Measurements from ENCODE around the gene GSN.

Gene GSN

DNA sequence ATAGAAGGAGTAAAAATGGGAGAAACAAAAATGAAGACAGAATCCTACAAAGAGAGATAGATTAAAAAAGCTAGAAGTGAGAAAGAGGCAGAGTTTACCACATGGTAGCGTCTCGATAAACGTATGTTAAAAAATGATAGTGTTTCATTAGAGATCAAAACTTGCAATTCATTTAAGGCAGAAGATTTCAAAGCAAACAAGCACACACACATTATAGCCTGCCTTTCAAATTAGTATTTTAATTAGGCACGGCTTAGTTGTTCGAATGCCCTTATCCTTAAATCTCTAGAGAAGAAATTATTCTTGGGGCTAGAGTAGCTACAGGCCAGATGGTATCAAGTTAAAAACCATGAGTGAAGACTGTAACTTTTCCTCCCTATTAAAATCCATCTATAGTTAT, 96.1 kb downstream of the GSN start:
- no peak overlapping the region for H3K4me3 ChIP-seq (ENCODE audit: low read depth, low read length)
- TF ChIP-seq, protein P1, sequence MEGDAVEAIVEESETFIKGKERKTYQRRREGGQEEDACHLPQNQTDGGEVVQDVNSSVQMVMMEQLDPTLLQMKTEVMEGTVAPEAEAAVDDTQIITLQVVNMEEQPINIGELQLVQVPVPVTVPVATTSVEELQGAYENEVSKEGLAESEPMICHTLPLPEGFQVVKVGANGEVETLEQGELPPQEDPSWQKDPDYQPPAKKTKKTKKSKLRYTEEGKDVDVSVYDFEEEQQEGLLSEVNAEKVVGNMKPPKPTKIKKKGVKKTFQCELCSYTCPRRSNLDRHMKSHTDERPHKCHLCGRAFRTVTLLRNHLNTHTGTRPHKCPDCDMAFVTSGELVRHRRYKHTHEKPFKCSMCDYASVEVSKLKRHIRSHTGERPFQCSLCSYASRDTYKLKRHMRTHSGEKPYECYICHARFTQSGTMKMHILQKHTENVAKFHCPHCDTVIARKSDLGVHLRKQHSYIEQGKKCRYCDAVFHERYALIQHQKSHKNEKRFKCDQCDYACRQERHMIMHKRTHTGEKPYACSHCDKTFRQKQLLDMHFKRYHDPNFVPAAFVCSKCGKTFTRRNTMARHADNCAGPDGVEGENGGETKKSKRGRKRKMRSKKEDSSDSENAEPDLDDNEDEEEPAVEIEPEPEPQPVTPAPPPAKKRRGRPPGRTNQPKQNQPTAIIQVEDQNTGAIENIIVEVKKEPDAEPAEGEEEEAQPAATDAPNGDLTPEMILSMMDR (IDR thresholded peaks at IDR 0.05; ENCODE audit: borderline replicate concordance, insufficient read depth, low read depth, low read length) = no peak

DNA sequence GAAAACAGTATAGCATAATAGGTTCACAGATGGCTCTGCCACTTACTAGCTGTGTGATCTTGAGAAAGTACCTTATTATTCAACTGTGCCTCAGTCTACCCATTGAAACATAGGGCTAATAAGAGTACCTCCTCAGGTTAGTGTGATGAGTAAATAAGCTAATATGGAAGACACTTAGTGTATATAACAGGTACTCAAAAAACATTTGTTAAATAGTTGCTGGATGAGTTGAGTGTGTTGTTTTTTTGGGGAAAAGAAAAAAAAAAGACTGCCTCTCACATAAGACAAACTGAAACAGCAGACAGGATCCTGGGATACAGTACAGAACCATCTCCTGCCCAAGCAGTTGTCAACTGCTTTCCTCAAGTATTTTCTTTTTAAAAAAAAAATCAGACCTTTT, 96.9 kb downstream of the GSN start:
- TF ChIP-seq, protein P1 (IDR thresholded peaks at IDR 0.05; ENCODE audit: borderline replicate concordance, insufficient read depth, low read depth, low read length) = no peak

DNA sequence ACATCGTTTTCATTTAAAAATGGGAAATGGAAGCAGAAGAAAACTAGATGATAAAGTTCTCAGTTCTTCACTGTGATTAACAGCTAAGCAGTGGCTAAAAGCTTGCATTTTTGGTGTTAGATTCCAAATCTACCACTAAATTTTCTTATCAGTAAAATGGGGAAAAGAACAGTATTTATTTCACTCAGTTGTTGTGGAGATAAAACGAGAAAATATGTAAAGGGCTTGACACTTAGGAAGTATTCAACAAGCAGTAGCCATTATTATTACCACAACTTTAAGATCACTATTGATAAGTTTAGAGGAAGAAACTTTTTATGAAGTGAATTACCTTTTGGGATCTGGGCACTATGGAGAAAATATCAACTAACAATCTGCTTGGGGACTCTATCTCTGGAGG, 97.6 kb downstream of the GSN start:
- H3K4me3 ChIP-seq (ENCODE audit: low read depth, low read length) = no peak overlapping the region

More for the DNA sequence above, 96.9 kb downstream of the GSN start:
- no peak overlapping the region for H3K4me3 ChIP-seq (ENCODE audit: low read depth, low read length)

DNA sequence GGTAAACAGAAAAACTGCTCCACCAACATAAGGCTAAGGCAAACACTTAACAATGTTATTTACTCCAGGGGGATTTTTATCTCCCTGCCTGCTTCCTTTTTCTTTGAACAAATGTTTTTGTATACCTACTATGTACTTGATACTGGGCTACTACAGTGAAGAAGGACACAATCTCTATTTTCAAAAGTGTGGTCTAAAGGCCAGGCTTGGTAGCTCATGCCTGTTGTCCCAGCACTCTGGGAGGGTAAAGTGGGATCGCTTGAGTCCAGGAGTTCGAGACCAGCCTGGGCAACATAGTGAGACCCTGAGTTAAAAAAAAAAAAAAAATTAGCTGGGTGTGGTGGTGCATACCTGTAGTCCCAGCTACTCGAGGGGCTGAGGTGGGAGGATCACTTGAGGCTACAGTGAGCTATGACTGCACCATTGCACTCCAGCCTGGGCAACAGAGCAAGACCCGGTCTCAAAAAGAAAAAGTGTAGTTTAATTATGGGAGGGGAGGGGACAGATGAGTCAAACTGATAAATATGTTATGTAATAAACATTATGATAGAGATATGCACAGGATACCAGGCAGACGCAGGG, 98.7 kb downstream of the GSN start:
- TF ChIP-seq, protein P1 (IDR thresholded peaks at IDR 0.05; ENCODE audit: borderline replicate concordance, insufficient read depth, low read depth, low read length) = no peak
- no peak overlapping the region for H3K4me3 ChIP-seq (ENCODE audit: low read depth, low read length)

More for the DNA sequence above, 97.6 kb downstream of the GSN start:
- TF ChIP-seq, protein P1 (IDR thresholded peaks at IDR 0.05; ENCODE audit: borderline replicate concordance, insufficient read depth, low read depth, low read length) = no peak

DNA sequence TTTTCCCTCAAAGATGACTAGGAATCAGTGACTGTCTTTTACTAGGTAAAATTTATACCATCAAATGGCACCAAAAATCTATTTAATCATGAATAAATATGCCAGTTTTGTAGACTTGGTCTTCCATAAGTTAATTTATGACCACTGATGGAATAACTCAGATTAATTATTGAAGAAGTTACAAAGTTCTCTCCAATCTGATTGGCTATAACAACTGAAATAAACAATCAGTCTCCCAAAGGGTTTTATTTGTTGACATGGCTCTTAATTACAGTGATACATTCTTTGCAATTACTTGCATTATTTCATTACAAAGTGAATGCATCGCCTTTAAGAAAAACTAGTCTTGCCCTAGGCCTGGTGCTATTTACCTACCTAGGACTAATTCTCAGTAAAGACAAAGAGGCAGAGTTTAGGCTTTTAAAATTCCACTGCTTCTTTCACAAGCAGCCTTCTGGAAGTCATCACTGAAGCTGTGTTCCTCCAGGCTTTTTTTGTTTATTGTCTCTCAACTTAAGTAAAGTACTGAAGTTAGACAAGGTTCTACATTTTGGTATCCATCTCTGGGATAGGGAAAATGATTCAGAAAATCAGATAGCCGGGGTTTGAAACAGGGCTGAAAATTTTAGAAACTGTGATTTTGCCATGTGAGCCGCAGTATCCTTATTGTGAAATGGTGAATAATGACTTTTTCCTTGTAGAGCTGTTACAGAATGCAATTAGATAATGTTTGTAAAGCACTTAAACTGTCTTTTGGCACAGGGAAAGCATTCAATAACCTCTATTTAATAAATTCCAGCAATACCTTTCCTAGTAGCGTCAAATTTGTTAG, 99.6 kb downstream of the GSN start:
- TF ChIP-seq, protein P1 (IDR thresholded peaks at IDR 0.05; ENCODE audit: borderline replicate concordance, insufficient read depth, low read depth, low read length) = no peak
- H3K4me3 ChIP-seq (ENCODE audit: low read depth, low read length) = no peak overlapping the region

DNA sequence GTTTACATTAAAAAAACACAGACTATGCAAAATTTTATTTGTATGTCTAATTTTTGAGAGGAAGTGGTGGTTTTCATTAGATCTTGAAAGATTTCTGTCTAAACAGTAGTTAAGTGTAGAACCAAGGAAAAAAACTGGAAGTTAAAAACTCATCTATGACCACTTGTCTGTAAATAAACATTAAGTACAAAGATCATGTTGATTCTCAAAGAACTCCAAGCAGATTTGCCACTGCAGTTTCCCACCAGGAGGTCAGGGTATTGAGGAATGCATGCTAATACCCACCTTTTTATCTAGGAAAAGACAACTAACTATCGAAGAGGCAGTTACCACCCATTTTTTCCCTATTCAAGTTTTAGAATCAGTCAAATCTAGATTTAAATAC, 100.2 kb downstream of the GSN start:
- TF ChIP-seq, protein P1 (IDR thresholded peaks at IDR 0.05; ENCODE audit: borderline replicate concordance, insufficient read depth, low read depth, low read length) = no peak
- no peak overlapping the region for H3K4me3 ChIP-seq (ENCODE audit: low read depth, low read length)

DNA sequence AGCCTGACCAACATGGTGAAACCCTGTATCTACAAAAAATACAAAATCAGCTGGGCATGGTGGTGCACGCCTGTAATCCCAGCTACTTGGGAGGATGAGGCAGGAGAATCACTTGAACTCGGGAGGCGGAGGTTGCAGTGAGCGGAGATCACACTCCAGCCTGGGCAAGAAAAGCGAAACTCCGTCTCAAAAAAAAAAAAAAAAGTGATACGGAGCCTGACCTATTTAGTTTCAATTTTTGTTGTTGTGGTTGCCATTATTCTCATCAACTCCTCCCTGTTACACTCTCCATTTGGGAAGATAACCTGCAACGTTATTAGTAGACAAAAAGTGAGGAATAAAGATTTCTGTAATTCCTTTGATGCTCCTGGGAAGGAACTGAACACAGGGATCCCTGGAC, 100.8 kb downstream of the GSN start:
- peak overlapping the region; percentile 89 for H3K4me3 ChIP-seq (ENCODE audit: low read depth, low read length)

More for the DNA sequence above, 100.8 kb downstream of the GSN start:
- TF ChIP-seq, protein P1 (IDR thresholded peaks at IDR 0.05; ENCODE audit: borderline replicate concordance, insufficient read depth, low read depth, low read length) = no peak
